Uterus (tissue), 2 donors: ENCODE measurements around the gene LETM1.

Experiments used
- POLR2A ChIP-seq, 2 donors: fragments of 450-650 bp; IDR thresholded peaks; one replicate each; pipeline ENCODE4 v1.6.1; 2016; ENCODE audit warnings: antibody characterized with exemption in 2 of 2, mild to moderate bottlenecking in 1 of 2, moderate library complexity in 1 of 2
- TF ChIP-seq, protein P1 (sequence below), 4 experiments: fragments of 200-600 bp in 2 of 4; fragments of 450-650 bp in 2 of 4; sonication (generic) in 2 of 4; IDR thresholded peaks; one replicate each; pipeline ENCODE4 v1.5.1; 2016 to 2019; ENCODE audit warnings: antibody characterized with exemption in 4 of 4, mild to moderate bottlenecking in 2 of 4, moderate library complexity in 1 of 4

DNA sequence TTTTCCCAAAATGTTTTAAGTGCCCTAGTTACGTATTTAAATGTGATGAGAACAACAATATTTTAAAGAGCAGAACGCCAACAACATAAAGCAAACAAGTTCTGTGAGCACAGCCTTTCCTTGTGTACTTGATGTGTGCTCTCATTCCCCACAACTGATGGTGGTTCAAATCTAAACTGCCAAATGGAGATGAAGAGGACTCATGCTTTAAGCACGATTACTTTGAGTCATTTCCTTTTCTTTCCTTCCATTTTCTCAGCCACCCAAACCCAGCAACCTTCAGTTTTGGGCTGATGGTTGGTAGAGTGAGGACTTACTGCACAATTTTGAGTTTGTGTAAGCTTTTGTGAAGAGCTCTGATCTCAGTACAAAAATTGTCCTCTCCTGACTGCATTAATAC, 16.9 kb upstream of the LETM1 start:
- TF ChIP-seq, protein P1, sequence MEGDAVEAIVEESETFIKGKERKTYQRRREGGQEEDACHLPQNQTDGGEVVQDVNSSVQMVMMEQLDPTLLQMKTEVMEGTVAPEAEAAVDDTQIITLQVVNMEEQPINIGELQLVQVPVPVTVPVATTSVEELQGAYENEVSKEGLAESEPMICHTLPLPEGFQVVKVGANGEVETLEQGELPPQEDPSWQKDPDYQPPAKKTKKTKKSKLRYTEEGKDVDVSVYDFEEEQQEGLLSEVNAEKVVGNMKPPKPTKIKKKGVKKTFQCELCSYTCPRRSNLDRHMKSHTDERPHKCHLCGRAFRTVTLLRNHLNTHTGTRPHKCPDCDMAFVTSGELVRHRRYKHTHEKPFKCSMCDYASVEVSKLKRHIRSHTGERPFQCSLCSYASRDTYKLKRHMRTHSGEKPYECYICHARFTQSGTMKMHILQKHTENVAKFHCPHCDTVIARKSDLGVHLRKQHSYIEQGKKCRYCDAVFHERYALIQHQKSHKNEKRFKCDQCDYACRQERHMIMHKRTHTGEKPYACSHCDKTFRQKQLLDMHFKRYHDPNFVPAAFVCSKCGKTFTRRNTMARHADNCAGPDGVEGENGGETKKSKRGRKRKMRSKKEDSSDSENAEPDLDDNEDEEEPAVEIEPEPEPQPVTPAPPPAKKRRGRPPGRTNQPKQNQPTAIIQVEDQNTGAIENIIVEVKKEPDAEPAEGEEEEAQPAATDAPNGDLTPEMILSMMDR (IDR thresholded peaks at IDR 0.05): no peak
- TF ChIP-seq POLR2A (IDR thresholded peaks at IDR 0.05): no peak
